Stomach (tissue), 4 donors: Measurements from ENCODE around the gene SLC39A1.

Source experiments
- CTCF ChIP-seq, 7 experiments: fragments of 450-650 bp in 4 of 7; fragments of 200-600 bp in 3 of 7; sonication (generic) in 3 of 7; IDR thresholded peaks; one replicate each; pipeline ENCODE4 v1.5.1; 2016 to 2019; ENCODE audit warnings: antibody characterized with exemption in 7 of 7, control low read depth in 2 of 7, mild to moderate bottlenecking in 1 of 7
- EP300 ChIP-seq: sonication (generic); formaldehyde crosslinking; IDR thresholded peaks from one replicate; pipeline ENCODE4 v1.6.1; 2017; ENCODE audit warnings: antibody characterized with exemption
- POLR2A ChIP-seq, 4 donors: fragments of 450-650 bp; IDR thresholded peaks; one replicate each; pipeline ENCODE4 v1.6.1; 2016; ENCODE audit warnings: antibody characterized with exemption in 4 of 4, control low read depth in 2 of 4, mild to moderate bottlenecking in 1 of 4, moderate library complexity in 1 of 4

- TF ChIP-seq CTCF (IDR thresholded peaks at IDR 0.05) (no peak), POLR2A (IDR thresholded peaks at IDR 0.05) (no peak), EP300 (no peak)
Measured at GRCh38 chr1:153951801-153952200, 11.5 kb downstream of the SLC39A1 start.
